Left cardiac atrium (tissue), 4 donors: ENCODE measurements around the gene ACKR2. TPM values are rescaled to one million over a fixed set of nuclear protein-coding genes. Genes with fewer than 3 reads are reported as not detected.

ENCODE experiments used
- ATAC-seq, 2 donors: fragments of 200-7000 bp; cut with Tn5 transposase; one replicate each; pipeline ENCODE4 v1.9.1; 2020; ENCODE audit warnings: mild to moderate bottlenecking in 2 of 2, moderate library complexity in 2 of 2
- DNase-seq: peaks from one replicate; pipeline ENCODE4 v3.0.0-alpha.2; 2020
- intact Hi-C, 2 donors: fragments of 100-400 bp; cut with DNase I; formaldehyde crosslinking; loops; one replicate each; pipeline versions ENCODE4 v1.14.1 to v1.15.1; 2022 to 2023
- total RNA-seq, 2 donors: library from RNA; stranded (reverse); fragmentation: NEBNext Ultra II Directional; extraction: Animal tissue kit (Norgen Biotek cat#: 25700); gene quantifications; one replicate each; pipeline ENCODE4 v1.2.1, GENCODE V29; 2021
- donor health status: DM: no; HTN: yes; CAD: no.
- donor health status: DM: no; HTN: yes; CAD: no; lungs with severe emphysema.
- donor health status: DM: yes; HTN: yes; CAD: no.
- donor health status: Dilated cardiomyopathy.

The ACKR2 gene
- total RNA-seq, 2 donors from 2014 or later, result 2.2 to 2.4 TPM

- intact Hi-C loops, result no loop called here
- no peak for ATAC-seq
- no peak for DNase-seq
Measured at GRCh38 chr3:42823351-42823750, 14.1 kb downstream of the ACKR2 start.

DNA sequence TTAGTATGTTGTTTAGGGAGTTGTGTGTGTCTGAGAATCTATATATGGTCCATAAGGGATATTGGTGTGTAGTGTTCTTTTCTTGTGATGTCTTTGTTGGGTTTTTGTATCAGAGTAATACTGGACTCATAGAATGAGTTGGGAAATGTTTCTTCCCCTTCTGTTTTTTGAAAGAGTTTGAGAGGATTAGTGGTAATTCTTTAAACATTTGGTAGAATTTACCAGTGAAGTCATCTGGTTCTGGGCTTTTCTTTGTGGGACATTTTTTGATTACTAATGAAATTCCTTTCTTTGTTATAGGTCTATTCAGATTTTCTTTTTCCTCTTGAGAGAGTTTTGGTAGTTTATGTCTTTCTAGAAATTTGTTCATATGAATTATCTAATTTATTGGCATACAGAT is 16.9 kb downstream of the ACKR2 start:
- ATAC-seq (no peak), DNase-seq (no peak)
- intact Hi-C loops, result no loop called here

DNA sequence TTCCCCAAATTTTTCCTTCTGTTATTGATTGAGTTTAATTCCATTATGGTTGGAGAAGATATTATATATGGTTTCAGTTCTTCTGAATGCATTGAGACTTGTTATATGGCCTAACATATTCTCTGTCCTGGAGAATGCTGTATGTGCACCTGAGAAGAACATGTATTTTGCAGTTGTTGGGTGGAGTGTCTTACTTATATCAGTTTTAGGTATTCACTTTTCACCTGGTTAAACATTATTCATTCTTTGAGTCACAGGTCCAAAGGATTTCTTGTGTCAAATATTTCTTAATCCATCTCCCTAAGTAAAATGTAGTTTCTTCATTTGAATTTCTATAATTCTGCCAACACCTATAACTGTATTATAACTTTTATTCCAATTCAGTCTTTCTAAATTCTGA is 17.8 kb downstream of the ACKR2 start:
- intact Hi-C loops, result no loop called here
- ATAC-seq (no peak), DNase-seq (no peak)

DNA sequence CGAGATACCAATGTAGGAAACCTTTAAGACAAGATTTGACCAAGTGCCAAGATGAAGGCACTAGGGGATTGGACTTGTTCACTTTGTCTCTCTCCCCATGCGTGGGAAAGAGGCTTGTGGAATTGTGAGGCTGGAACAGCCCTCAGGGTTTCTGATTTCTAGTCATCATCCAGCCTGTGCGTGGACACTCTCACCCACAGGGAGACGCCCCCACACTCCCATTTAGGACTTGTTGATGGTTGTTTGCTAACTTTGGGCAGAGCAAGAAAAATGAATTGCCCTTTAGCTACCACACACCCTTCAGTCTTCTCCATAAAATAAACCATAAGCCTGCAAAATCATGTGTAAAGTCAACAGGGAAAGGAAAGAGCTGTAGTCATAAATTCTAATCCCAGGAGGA is 18.4 kb downstream of the ACKR2 start:
- ATAC-seq (no peak), DNase-seq (no peak)
- intact Hi-C loops, result no loop called here

- intact Hi-C loops, result no loop called here
- no peak for ATAC-seq
Measured at GRCh38 chr3:42829083-42829627, 19.9 kb downstream of the ACKR2 start.

DNA sequence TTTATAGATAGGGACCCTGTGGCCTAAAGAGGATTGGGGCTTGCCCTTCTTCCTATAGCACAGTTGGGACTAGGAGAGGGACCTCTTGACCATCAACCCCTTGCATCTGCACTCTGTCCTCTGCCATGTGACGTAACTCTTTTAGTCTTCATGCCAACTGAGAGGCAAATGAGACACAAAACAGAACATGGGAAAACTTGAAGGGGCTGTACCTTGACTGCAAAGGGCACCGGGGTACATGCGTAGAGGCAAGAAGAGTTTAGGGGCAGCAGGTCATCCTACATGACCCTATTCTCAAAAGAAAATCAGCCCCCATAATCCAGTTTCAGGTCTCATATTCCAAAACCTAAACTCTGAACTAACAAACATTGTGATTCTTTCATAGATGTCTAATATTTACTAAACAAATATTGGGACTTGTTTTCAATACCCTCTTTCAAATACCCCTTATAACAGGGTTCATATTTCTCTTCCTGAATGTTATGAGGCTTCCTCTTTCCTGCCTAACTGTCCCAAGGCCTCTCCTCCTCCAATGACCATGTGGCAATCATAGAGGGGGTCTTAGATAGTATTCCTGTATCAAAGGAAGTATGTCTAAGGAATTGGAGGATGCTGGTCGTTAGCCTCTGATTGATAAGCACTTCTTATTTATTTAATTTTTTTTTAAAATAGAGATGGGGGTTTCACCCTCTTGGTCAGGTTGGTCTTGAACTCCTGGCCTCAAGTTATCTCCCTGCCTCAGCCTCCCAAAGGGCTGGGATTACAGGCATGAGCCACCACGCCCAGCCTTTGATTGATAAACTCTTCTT is 20.6 kb downstream of the ACKR2 start:
- ATAC-seq, result no peak
- intact Hi-C loops, result loop anchor here in 1 of 2 donors (5.0 kb wide), 1 partner anchor 52 kb away; no protein-coding TSS in a partner anchor
- DNase-seq, result no peak

More at GRCh38 chr3:42829083-42829627, 19.9 kb downstream of the ACKR2 start:
- no peak for DNase-seq

- DNase-seq (no peak), ATAC-seq (peak; percentile 39 to 51)
- intact Hi-C loops, result loop anchor here (1.0 to 5.0 kb wide), 2 partner anchors 51 to 52 kb away; no protein-coding TSS in a partner anchor
Measured at GRCh38 chr3:42830437-42831320, 21.4 kb downstream of the ACKR2 start.

GRCh38 chr3:42831321-42831713 is 22.1 kb downstream of the ACKR2 start:
- peak; percentile 73 for DNase-seq
- ATAC-seq, result peak; percentile 69 to 80
- intact Hi-C loops, result loop anchor here (1.0 to 5.0 kb wide), 2 partner anchors 50 to 51 kb away; no protein-coding TSS in a partner anchor

DNA sequence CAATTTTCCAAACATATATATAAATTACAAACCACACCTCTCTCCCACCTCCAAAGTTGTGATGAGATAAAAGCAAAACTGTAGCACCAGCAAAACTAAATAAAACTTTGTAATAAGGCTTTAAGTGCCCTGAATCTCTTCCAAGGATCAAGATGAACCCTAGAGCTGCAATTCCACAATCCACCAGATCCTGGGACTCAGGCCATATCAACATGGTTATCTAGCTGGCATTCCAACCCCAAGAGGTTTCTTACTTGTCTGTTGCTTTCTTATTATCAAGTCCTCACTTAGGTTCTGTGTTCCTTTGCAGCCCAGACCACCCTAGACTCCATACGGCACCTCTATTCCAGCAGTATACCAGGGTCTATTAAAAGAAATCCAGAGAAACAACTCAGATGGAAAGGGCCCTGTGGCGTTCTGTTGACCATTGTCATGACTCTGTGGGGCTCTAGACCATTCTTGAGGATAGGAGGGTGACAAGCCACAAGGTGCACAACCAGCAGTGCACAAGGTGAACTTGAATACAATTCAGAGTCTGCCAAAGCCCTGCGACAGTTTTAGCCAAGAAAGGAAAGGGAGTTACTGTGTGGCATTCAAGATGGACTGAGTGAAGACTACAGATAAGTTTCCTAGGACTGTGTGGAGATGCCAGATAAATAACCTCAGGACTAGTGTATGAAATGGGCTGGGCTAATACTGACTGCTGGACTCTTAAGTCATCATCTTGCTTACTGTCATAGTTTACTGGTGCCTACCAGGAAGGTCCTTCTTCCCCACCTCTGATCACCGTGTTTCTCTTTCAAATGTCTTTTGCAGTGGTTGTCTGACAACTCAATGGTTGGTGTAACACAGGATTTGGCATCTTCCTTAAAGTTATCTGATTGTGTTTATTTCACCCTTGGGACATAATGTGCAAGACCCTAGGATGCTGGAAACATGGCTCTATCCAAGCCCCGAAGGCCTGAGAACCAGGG is 27.2 kb downstream of the ACKR2 start:
- DNase-seq, result no peak
- ATAC-seq, result peak in 1 of 2 donors; percentile 33
- intact Hi-C loops, result no loop called here

GRCh38 chr3:42838571-42838970 is 29.3 kb downstream of the ACKR2 start:
- intact Hi-C loops, result loop anchor here in 1 of 2 donors (2.0 kb wide), 1 partner anchor 58 kb away; no protein-coding TSS in a partner anchor
- DNase-seq (no peak), ATAC-seq (no peak)

DNA sequence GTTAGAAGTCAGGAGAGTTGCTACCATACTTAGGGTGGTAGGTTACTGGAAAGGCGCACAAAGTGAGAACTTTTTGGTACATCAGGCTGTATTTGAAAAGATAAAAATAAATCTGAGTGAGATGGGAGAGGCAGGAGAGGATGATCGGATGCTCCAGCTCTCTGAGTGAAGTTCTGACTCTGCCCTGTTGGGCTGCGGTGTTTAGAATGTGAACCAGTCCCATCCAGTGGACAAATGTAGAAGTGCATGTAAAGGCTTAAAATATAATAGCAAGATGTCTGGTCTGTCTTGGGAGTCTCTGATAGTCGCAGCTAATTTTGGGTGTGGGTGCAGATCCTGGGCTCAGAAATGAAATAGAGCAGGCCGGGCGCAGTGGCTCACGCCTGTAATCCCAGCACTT is 30.4 kb downstream of the ACKR2 start:
- no peak for DNase-seq
- intact Hi-C loops, result loop anchor here in 1 of 2 donors (2.0 kb wide), 1 partner anchor 59 kb away; no protein-coding TSS in a partner anchor
- peak; percentile 85 to 87 for ATAC-seq

DNA sequence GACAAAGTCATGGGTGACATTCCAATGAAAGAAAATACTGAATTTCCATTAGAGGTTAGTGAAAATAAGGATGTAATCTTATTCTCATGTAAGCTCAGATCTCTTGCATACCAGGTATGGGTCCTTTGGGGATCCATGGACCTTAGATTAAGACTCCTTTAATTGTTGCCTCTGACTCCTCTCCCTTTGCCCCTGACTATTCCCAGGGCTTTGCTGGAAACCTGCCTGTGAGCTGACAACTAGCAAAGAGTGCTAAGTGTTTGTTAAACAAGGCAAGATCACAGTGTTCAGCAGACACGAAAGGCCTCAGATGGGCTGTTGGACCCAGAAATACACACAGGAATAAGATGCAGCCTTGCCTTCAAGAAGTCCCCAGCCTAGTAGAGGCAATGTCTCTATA is 32.1 kb downstream of the ACKR2 start:
- intact Hi-C loops, result no loop called here
- DNase-seq (no peak), ATAC-seq (peak in 1 of 2 donors; percentile 41)

DNA sequence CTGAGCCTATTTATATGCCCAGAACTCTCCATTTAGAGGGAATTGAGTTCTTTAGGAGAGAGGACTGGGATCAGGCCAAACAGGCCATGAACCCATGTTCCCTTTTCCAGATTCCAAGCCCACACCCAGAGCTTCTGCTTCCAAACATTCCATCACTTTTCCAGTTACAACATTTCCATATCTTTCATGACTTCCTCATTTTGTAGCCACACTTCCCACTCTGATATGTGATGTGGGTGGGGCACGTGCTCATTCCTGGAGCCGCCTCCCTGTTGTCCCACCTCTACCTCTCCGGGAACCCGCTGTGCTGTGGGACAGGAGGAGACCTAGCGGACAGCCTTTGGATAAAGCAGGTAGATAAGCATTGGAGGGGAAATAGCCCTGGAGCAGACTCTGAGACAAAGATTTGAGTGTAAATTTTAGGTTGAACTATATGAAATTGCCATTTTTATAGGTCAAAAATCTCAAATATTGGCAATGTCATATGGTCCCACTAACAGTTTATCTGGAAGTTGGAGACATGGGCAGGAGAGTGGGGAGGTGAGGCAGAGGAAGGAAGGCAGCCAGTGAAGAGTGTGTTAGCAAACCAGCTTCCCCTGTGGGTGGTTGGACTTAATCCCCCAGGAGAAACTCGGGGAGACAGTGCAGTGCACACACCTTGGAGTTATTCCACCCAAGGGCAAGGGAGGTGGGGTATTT is 34.6 kb downstream of the ACKR2 start:
- peak; percentile 40 for DNase-seq
- intact Hi-C loops, result no loop called here
- peak; percentile 27 to 33 for ATAC-seq

DNA sequence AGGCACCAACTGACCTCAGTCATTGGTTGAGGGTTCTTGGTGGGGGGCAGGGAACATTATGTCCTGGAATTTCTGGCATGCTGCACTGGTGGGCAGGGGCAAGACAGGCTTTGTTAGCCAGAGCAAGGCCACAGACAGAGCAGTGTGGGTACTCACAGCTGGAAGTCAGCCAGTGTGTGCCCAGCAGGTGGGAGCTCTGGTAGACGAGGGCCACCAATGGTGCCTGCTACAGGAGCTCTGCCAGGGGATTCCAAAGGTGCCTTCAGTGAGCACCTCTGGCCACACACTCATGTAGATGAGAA is 35.1 kb downstream of the ACKR2 start:
- ATAC-seq (no peak), DNase-seq (no peak)
- intact Hi-C loops, result no loop called here

DNA sequence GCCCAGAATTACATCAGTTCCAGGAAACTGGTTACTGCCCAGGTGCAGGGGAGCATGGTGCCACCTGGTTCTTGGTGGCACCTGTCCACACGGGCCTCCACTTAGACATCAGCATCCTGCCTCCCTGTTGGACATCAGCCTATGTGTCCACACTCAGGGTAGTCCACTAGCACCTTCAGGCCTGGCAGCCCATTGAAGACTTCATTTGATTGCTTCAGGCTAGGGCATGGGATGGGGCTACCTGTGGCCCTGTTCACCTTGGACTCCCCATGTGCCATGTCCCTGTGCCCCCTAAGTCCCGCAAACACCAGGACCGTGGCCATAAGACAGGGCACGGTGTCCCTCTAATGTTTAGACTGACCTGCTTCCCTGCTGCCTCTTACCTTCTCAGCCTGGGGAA is 35.6 kb downstream of the ACKR2 start:
- intact Hi-C loops, result no loop called here
- DNase-seq (no peak), ATAC-seq (no peak)

GRCh38 chr3:42846685-42847522 is 37.7 kb downstream of the ACKR2 start:
- peak; percentile 50 to 64 for ATAC-seq
- DNase-seq, result no peak
- intact Hi-C loops, result no loop called here

DNA sequence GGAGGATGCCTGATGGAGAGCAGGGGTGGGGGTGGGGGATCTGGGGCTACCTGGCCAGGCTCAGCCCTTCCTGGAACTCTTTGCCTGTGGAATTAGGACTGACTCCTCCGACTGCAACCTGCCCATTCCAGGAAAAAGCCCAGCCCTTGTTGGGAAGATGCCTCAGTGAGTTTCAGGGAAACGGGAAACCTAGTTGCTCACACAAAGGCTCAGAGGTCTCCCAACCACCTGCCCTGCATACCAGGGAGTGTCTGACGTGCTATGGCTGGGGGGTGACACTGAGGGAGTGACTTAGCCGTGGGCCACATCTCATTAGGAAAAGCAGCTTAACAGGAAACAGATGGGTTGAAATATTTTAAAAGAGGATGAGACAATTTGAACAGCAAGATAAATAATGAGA is 38.5 kb downstream of the ACKR2 start:
- ATAC-seq, result no peak
- intact Hi-C loops, result no loop called here
- no peak for DNase-seq
